Measurements from ENCODE around the gene JKAMP. TPM values are rescaled to one million over a fixed set of nuclear protein-coding genes. Genes with fewer than 3 reads are reported as not detected.

JKAMP gene
- total RNA-seq, 1 donor from 2014 or later, result 182 TPM

DNA sequence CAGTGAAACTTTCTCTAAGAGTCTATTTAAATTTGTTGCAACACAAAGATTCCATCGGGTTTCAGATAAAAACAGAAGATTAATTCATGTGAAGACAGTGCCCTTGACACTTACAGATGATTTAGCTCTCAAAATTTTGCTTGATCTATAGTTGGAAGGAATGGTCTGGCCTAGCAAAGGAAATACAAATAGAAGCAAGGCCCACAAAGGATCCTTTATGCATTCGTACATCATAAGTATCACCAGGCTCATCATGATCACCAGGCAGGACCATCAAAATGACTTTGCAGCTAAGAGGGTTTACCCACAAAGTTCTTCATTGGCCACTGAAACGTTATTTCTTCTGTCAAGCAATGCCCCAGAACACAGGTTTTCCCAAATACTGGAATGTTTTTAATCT is 24.8 kb downstream of the JKAMP start:
- no peak overlapping the region for H3K4me3 Mint-ChIP-seq
- peaks cover 6% of the 10 kb centered on the region for H3K27me3 Mint-ChIP-seq (ENCODE audit: insufficient read depth, low read depth)
- peaks cover 14% of the 10 kb centered on the region for H3K4me1 Mint-ChIP-seq
- peaks cover 12% of the 10 kb centered on the region for H3K4me1 ChIP-seq
- no peak for DNase-seq (ENCODE audit: low spot score)
- H3K9me3 Mint-ChIP-seq, result peaks cover 6% of the 10 kb centered on the region
- no peaks in the 10 kb centered on the region for H3K9me3 ChIP-seq (ENCODE audit: low read depth)
- H3K27me3 ChIP-seq, result no peaks in the 10 kb centered on the region
- H3K36me3 Mint-ChIP-seq, result peaks cover 3% of the 10 kb centered on the region
- no peak overlapping the region for H2AFZ ChIP-seq (replicated peaks)
- no peak overlapping the region for H3K9ac ChIP-seq
- no peak overlapping the region for H3K27ac Mint-ChIP-seq
- TF ChIP-seq EZH2 (IDR thresholded peaks at IDR 0.05) (no peak), EZH2phosphoT487 (IDR thresholded peaks at IDR 0.05) (no peak)
- TF ChIP-seq, protein P1, sequence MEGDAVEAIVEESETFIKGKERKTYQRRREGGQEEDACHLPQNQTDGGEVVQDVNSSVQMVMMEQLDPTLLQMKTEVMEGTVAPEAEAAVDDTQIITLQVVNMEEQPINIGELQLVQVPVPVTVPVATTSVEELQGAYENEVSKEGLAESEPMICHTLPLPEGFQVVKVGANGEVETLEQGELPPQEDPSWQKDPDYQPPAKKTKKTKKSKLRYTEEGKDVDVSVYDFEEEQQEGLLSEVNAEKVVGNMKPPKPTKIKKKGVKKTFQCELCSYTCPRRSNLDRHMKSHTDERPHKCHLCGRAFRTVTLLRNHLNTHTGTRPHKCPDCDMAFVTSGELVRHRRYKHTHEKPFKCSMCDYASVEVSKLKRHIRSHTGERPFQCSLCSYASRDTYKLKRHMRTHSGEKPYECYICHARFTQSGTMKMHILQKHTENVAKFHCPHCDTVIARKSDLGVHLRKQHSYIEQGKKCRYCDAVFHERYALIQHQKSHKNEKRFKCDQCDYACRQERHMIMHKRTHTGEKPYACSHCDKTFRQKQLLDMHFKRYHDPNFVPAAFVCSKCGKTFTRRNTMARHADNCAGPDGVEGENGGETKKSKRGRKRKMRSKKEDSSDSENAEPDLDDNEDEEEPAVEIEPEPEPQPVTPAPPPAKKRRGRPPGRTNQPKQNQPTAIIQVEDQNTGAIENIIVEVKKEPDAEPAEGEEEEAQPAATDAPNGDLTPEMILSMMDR (IDR thresholded peaks at IDR 0.05), result no peak
- H4K20me1 ChIP-seq (ENCODE audit: low read depth), result no peaks in the 10 kb centered on the region
- H3K79me2 ChIP-seq (ENCODE audit: low read depth), result no peaks in the 10 kb centered on the region
- no peak overlapping the region for H3K4me3 ChIP-seq
- H3K27ac ChIP-seq, result no peak overlapping the region
- no peak overlapping the region for H3K4me2 ChIP-seq
- H3K36me3 ChIP-seq, result peaks cover 4% of the 10 kb centered on the region
- H3F3A ChIP-seq (ENCODE audit: low read depth), result peaks cover 22% of the 10 kb centered on the region

GRCh38 chr14:59510001-59510400 is 25.7 kb downstream of the JKAMP start:
- Mint-ChIP-seq H3K27me3 (ENCODE audit: insufficient read depth, low read depth) (peaks cover 6% of the 10 kb centered on the region), H3K36me3 (peaks cover 3% of the 10 kb centered on the region), H3K9me3 (peaks cover 8% of the 10 kb centered on the region), H3K27ac (no peak overlapping the region), H3K4me3 (no peak overlapping the region), H3K4me1 (peaks cover 14% of the 10 kb centered on the region)
- no peak overlapping the region for H3K4me2 ChIP-seq
- H2AFZ ChIP-seq (replicated peaks), result no peak overlapping the region
- H3K79me2 ChIP-seq (ENCODE audit: low read depth), result no peaks in the 10 kb centered on the region
- peaks cover 12% of the 10 kb centered on the region for H3K4me1 ChIP-seq
- H3K27ac ChIP-seq, result no peak overlapping the region
- H3K9me3 ChIP-seq (ENCODE audit: low read depth), result no peaks in the 10 kb centered on the region
- H3K27me3 ChIP-seq, result no peaks in the 10 kb centered on the region
- H4K20me1 ChIP-seq (ENCODE audit: low read depth), result no peaks in the 10 kb centered on the region
- H3F3A ChIP-seq (ENCODE audit: low read depth), result peaks cover 22% of the 10 kb centered on the region
- TF ChIP-seq EZH2phosphoT487 (IDR thresholded peaks at IDR 0.05), result no peak
- H3K36me3 ChIP-seq, result no peaks in the 10 kb centered on the region
- H3K9ac ChIP-seq, result no peak overlapping the region
- no peak overlapping the region for H3K4me3 ChIP-seq
- DNase-seq (ENCODE audit: low spot score), result no peak

DNA sequence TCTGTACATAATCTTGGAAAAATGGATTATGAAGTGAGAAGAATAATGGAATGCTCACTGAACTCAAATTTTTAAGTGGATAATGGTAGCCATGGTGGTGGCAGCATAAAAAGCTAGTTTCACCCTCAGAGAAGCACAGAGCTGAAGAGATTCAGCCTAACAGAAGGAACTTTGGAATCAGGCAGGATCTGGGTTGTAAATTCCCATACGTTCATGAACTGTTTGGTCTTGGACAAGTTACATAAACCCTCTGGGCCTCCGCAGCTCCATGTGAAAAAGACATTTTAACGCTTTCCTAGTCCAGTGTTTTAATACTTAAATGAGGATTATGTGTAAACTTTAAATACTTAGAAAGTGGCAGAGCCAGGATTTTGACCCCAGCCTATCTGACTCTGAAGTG is 26.6 kb downstream of the JKAMP start:
- H3F3A ChIP-seq (ENCODE audit: low read depth), result peaks cover 22% of the 10 kb centered on the region
- no peaks in the 10 kb centered on the region for H3K27me3 ChIP-seq
- peaks cover 12% of the 10 kb centered on the region for H3K4me1 ChIP-seq
- H2AFZ ChIP-seq (replicated peaks), result no peak overlapping the region
- no peak overlapping the region for H3K9ac ChIP-seq
- peaks cover 3% of the 10 kb centered on the region for H3K36me3 Mint-ChIP-seq
- peaks cover 14% of the 10 kb centered on the region for H3K4me1 Mint-ChIP-seq
- H3K27ac ChIP-seq, result no peak overlapping the region
- H3K4me2 ChIP-seq, result no peak overlapping the region
- no peak overlapping the region for H3K4me3 Mint-ChIP-seq
- DNase-seq (ENCODE audit: low spot score), result no peak
- TF ChIP-seq EZH2phosphoT487 (IDR thresholded peaks at IDR 0.05) (no peak), EZH2 (IDR thresholded peaks at IDR 0.05) (no peak)
- TF ChIP-seq, protein P1 (IDR thresholded peaks at IDR 0.05), result no peak
- no peaks in the 10 kb centered on the region for H3K79me2 ChIP-seq (ENCODE audit: low read depth)
- peaks cover 8% of the 10 kb centered on the region for H3K9me3 Mint-ChIP-seq
- no peak overlapping the region for H3K4me3 ChIP-seq
- H3K36me3 ChIP-seq, result no peaks in the 10 kb centered on the region
- no peaks in the 10 kb centered on the region for H3K9me3 ChIP-seq (ENCODE audit: low read depth)
- H3K27me3 Mint-ChIP-seq (ENCODE audit: insufficient read depth, low read depth), result peaks cover 6% of the 10 kb centered on the region
- H3K27ac Mint-ChIP-seq, result no peak overlapping the region
- no peaks in the 10 kb centered on the region for H4K20me1 ChIP-seq (ENCODE audit: low read depth)

- Mint-ChIP-seq H3K27ac (peak overlapping the region; percentile 13), H3K4me1 (peaks cover 14% of the 10 kb centered on the region), H3K9me3 (peaks cover 13% of the 10 kb centered on the region), H3K36me3 (peaks cover 3% of the 10 kb centered on the region), H3K27me3 (ENCODE audit: insufficient read depth, low read depth) (peaks cover 6% of the 10 kb centered on the region), H3K4me3 (no peak overlapping the region)
- Histone ChIP-seq H3K4me2 (peak overlapping the region; percentile 43), H3K79me2 (ENCODE audit: low read depth) (no peaks in the 10 kb centered on the region), H3K4me3 (no peak overlapping the region), H3K36me3 (no peaks in the 10 kb centered on the region), H3K9me3 (ENCODE audit: low read depth) (no peaks in the 10 kb centered on the region), H3K27ac (no peak overlapping the region), H3K4me1 (peaks cover 12% of the 10 kb centered on the region), H2AFZ (replicated peaks) (no peak overlapping the region), H4K20me1 (ENCODE audit: low read depth) (no peaks in the 10 kb centered on the region), H3K27me3 (no peaks in the 10 kb centered on the region), H3K9ac (no peak overlapping the region), H3F3A (ENCODE audit: low read depth) (peaks cover 13% of the 10 kb centered on the region)
- peak; percentile 32 for TF ChIP-seq EZH2phosphoT487 (IDR thresholded peaks at IDR 0.05)
- TF ChIP-seq, protein P1 (IDR thresholded peaks at IDR 0.05), result peak; percentile 82
- TF ChIP-seq EZH2 (IDR thresholded peaks at IDR 0.05), result no peak
- peak; percentile 87 for DNase-seq (ENCODE audit: low spot score)
These were observed 27.7 kb downstream of the JKAMP start for GRCh38 chr14:59511916-59512575.

Data from neural progenitor cell (in vitro differentiated cells).